Skeletal muscle tissue (tissue), 4 donors: Measurements from ENCODE around the gene SLC22A16. TPM values are rescaled to one million over a fixed set of nuclear protein-coding genes. Genes with fewer than 3 reads are reported as not detected.

Experiments used
- H3K27ac ChIP-seq: one replicate; pipeline ENCODE4 v1.7.0; 2013; ENCODE audit warnings: mild to moderate bottlenecking, low read depth, low read length, inconsistent platforms
- H3K27me3 ChIP-seq, 3 donors: one replicate each; pipeline ENCODE4 v1.7.0; 2013; ENCODE audit warnings: low read length in 3 of 3; ENCODE audit not compliant: control insufficient read depth in 3 of 3, insufficient read depth in 3 of 3
- H3K36me3 ChIP-seq, 3 donors: one replicate each; pipeline ENCODE4 v1.7.0; 2013; ENCODE audit warnings: low read length in 3 of 3; ENCODE audit not compliant: control insufficient read depth in 3 of 3, insufficient read depth in 3 of 3
- H3K4me1 ChIP-seq, 3 donors: one replicate each; pipeline ENCODE4 v1.7.0; 2013; ENCODE audit warnings: low read length in 3 of 3, mild to moderate bottlenecking in 3 of 3; ENCODE audit not compliant: control insufficient read depth in 3 of 3, insufficient read depth in 3 of 3
- H3K4me3 ChIP-seq, 3 donors: one replicate each; pipeline ENCODE4 v1.7.0; 2013; ENCODE audit warnings: low read length in 3 of 3
- H3K9ac ChIP-seq, 3 donors: one replicate each; pipeline ENCODE4 v1.7.0; 2013; ENCODE audit warnings: low read length in 3 of 3, mild to moderate bottlenecking in 3 of 3, moderate library complexity in 2 of 3, low read depth in 1 of 3
- H3K9me3 ChIP-seq, 3 donors: one replicate each; pipeline ENCODE4 v1.7.0; 2013; ENCODE audit warnings: low read length in 3 of 3; ENCODE audit not compliant: control insufficient read depth in 3 of 3
- total RNA-seq: library from RNA; depleted of rRNA; stranded (reverse); fragments of >200 nt; gene quantifications from one replicate; pipeline ENCODE4 v1.2.3, GENCODE V29; 2014
- donor health status: Osteomylitis.

The SLC22A16 gene
- total RNA-seq, 1 donor from 2014 or later = 1.0 TPM

- H3K9me3 ChIP-seq = no peaks in the 10 kb centered on the region
- H3K4me3 ChIP-seq = no peak overlapping the region
- H3K27me3 ChIP-seq = peaks cover 0 to 2% (median 0%) of the 10 kb centered on the region in 3 donors
- H3K27ac ChIP-seq = no peak overlapping the region
- H3K4me1 ChIP-seq = no peaks in the 10 kb centered on the region
- no peaks in the 10 kb centered on the region for H3K36me3 ChIP-seq
- H3K9ac ChIP-seq = no peak overlapping the region
Measured at GRCh38 chr6:110456694-110457093, 19.7 kb downstream of the SLC22A16 start.

- Histone ChIP-seq H3K9ac (no peak overlapping the region), H3K4me1 (no peaks in the 10 kb centered on the region), H3K27me3 (no peaks in the 10 kb centered on the region), H3K27ac (no peak overlapping the region), H3K4me3 (no peak overlapping the region), H3K36me3 (no peaks in the 10 kb centered on the region), H3K9me3 (no peaks in the 10 kb centered on the region)
Measured at GRCh38 chr6:110449541-110449895, 26.9 kb downstream of the SLC22A16 start.

DNA sequence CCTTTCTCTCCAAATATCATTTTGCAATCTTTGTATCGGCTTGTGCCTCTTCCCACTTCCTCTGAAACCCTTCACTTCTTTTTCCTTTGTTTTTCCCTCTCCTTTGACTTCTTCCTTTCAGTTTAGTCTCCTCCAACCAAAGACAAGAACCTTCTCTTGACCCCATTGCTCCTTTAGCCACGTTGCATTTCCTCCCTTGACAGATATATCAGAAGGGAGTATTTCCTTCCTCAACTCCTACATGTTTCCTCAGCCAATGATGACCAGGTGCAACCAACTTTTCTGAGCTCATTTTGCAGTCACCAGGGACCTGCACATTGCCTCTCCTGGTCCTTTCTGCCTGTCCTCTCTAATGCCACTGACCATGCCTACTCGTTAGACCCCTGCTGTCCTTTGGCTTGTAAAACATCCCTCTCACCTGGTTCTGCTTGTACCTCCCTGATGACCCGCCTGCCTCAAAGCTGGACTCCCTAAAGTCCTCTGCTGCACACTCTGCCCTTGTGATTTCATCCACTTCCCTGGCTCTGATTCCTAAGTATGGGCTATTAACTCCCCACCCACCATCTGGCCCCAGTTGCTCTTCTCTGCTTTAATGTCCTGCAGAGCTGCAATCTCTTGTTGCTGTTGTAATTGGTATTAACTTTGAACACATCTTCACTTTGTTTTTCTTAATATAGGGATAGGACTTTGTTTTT lies 27.4 kb downstream of the SLC22A16 start:
- Histone ChIP-seq H3K27me3 (no peaks in the 10 kb centered on the region), H3K27ac (no peak overlapping the region), H3K9me3 (no peaks in the 10 kb centered on the region), H3K9ac (no peak overlapping the region), H3K36me3 (no peaks in the 10 kb centered on the region), H3K4me1 (no peaks in the 10 kb centered on the region), H3K4me3 (no peak overlapping the region)

DNA sequence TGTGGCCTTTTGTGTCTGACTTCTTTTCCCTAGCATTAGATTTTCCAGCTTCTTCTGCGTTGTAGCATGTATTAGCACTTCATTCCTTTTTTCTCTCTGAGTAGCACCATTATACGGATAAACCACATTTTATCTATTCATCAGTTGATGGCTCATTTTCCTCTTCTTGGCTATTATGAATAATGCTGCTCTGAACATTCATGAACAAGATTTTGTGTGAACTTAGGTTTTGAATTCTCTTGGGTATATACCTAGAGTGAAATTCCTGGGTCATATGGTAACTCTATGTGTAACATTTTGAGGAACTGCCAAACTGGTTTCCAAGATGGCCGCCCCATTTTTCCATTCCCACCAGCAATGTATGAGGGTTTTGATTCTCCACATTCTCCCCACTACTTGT lies 28.7 kb downstream of the SLC22A16 start:
- H3K27me3 ChIP-seq = no peaks in the 10 kb centered on the region
- no peak overlapping the region for H3K27ac ChIP-seq
- H3K4me1 ChIP-seq = no peaks in the 10 kb centered on the region
- H3K9ac ChIP-seq = no peak overlapping the region
- H3K9me3 ChIP-seq = no peaks in the 10 kb centered on the region
- no peak overlapping the region for H3K4me3 ChIP-seq
- no peaks in the 10 kb centered on the region for H3K36me3 ChIP-seq

DNA sequence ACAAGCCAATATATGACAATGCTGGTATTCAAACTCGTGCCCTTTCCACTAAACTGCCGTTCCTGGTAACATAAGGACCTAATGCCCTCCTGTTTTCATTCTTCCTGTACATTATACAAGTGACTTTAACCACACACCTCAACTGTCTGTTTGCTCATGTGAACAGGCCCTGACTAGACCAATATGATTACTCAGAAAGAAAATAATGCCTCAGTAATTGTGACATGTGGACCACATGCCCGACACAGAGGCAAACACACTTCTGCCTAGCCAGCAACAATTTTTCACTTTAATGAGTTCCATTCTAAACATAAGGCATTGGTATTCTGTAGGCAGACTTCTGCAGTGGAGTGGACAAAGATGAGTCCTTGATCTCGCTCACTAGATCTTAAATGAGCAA lies 30.0 kb downstream of the SLC22A16 start:
- H3K4me3 ChIP-seq = no peak overlapping the region
- H3K9me3 ChIP-seq = no peaks in the 10 kb centered on the region
- no peaks in the 10 kb centered on the region for H3K27me3 ChIP-seq
- H3K9ac ChIP-seq = no peak overlapping the region
- no peak overlapping the region for H3K27ac ChIP-seq
- no peaks in the 10 kb centered on the region for H3K36me3 ChIP-seq
- no peaks in the 10 kb centered on the region for H3K4me1 ChIP-seq

- no peak overlapping the region for H3K27ac ChIP-seq
- H3K36me3 ChIP-seq = no peaks in the 10 kb centered on the region
- H3K9ac ChIP-seq = no peak overlapping the region
- no peak overlapping the region for H3K4me3 ChIP-seq
- H3K9me3 ChIP-seq = no peaks in the 10 kb centered on the region
- H3K27me3 ChIP-seq = no peaks in the 10 kb centered on the region
- no peaks in the 10 kb centered on the region for H3K4me1 ChIP-seq
Measured at GRCh38 chr6:110440026-110440425, 36.4 kb downstream of the SLC22A16 start.

GRCh38 chr6:110439356-110439755 lies 37.1 kb downstream of the SLC22A16 start:
- H3K27ac ChIP-seq = no peak overlapping the region
- H3K4me3 ChIP-seq = no peak overlapping the region
- H3K27me3 ChIP-seq = no peaks in the 10 kb centered on the region
- H3K36me3 ChIP-seq = no peaks in the 10 kb centered on the region
- no peaks in the 10 kb centered on the region for H3K9me3 ChIP-seq
- H3K4me1 ChIP-seq = no peaks in the 10 kb centered on the region
- no peak overlapping the region for H3K9ac ChIP-seq

- Histone ChIP-seq H3K27me3 (peaks cover 0 to 8% (median 4%) of the 10 kb centered on the region in 3 donors), H3K4me1 (no peaks in the 10 kb centered on the region), H3K9me3 (no peaks in the 10 kb centered on the region), H3K27ac (no peak overlapping the region), H3K36me3 (no peaks in the 10 kb centered on the region), H3K9ac (no peak overlapping the region), H3K4me3 (no peak overlapping the region)
Measured at GRCh38 chr6:110434961-110435602, 41.3 kb downstream of the SLC22A16 start.

GRCh38 chr6:110432285-110432900 lies 44.0 kb downstream of the SLC22A16 start:
- no peaks in the 10 kb centered on the region for H3K4me1 ChIP-seq
- H3K9me3 ChIP-seq = no peaks in the 10 kb centered on the region
- H3K4me3 ChIP-seq = no peak overlapping the region
- H3K36me3 ChIP-seq = no peaks in the 10 kb centered on the region
- no peak overlapping the region for H3K27ac ChIP-seq
- H3K27me3 ChIP-seq = peaks cover 0 to 12% (median 6%) of the 10 kb centered on the region in 3 donors
- no peak overlapping the region for H3K9ac ChIP-seq

DNA sequence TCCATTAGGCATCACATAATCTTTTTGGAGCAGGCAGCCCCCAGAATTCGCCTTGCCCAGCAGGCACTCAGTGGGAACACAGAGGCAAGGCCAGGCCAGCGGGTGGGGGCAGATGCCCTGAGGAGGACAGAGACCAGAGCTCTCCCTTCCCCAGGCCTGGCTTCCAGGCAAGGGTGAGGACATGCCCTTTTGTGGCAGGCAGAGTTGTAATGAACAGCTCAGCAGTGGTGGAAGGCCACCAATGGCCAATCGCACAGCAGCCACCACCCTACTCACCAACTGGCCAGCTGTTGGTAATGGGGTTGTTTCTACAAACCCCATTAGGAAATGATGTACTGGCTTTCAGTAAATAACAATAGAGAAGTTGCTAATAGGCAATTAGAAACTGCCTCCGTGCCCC lies 45.7 kb downstream of the SLC22A16 start:
- peaks cover 2 to 15% (median 6%) of the 10 kb centered on the region in 3 donors for H3K27me3 ChIP-seq
- no peaks in the 10 kb centered on the region for H3K4me1 ChIP-seq
- H3K9me3 ChIP-seq = no peaks in the 10 kb centered on the region
- H3K36me3 ChIP-seq = no peaks in the 10 kb centered on the region
- H3K27ac ChIP-seq = no peak overlapping the region
- no peak overlapping the region for H3K4me3 ChIP-seq
- no peak overlapping the region for H3K9ac ChIP-seq
